ENCODE results near the gene SCN4A.
"Not testable (repeated sequence)": the region's sequence is repeated elsewhere in the genome, so short reads cannot be mapped to it uniquely, and the experiment has no call there.

DNA sequence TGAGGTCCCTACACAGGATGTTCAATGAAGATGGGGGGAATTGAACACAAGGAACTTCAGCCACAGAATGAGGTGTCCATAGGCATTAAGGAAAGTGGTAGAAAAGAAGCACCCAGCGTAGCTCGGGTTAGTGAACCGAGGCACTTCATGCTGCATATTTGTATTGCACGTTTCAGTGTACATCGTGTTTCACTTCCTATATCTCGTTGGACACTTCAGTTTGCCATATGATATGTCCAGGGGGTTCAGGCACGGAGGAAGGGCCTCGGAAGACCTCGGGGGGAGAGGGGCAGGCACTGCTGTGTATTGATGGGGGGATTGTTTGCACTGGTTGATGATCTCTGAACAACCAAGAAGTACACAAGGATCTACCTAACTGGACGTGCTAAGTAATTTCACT is 57.0 kb downstream of the SCN4A start:
- TF ChIP-seq, protein P1, sequence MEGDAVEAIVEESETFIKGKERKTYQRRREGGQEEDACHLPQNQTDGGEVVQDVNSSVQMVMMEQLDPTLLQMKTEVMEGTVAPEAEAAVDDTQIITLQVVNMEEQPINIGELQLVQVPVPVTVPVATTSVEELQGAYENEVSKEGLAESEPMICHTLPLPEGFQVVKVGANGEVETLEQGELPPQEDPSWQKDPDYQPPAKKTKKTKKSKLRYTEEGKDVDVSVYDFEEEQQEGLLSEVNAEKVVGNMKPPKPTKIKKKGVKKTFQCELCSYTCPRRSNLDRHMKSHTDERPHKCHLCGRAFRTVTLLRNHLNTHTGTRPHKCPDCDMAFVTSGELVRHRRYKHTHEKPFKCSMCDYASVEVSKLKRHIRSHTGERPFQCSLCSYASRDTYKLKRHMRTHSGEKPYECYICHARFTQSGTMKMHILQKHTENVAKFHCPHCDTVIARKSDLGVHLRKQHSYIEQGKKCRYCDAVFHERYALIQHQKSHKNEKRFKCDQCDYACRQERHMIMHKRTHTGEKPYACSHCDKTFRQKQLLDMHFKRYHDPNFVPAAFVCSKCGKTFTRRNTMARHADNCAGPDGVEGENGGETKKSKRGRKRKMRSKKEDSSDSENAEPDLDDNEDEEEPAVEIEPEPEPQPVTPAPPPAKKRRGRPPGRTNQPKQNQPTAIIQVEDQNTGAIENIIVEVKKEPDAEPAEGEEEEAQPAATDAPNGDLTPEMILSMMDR (IDR thresholded peaks at IDR 0.05): not testable (repeated sequence)
- not testable (repeated sequence) for TF ChIP-seq EP300, POLR2AphosphoS5 (IDR thresholded peaks at IDR 0.05)

All from upper lobe of left lung (tissue), 4 donors.